ENCODE measurements around the gene ALDH18A1.
"Not testable (repeated sequence)": the region's sequence is repeated elsewhere in the genome, so short reads cannot be mapped to it uniquely, and the experiment has no call there.

Gene ALDH18A1

DNA sequence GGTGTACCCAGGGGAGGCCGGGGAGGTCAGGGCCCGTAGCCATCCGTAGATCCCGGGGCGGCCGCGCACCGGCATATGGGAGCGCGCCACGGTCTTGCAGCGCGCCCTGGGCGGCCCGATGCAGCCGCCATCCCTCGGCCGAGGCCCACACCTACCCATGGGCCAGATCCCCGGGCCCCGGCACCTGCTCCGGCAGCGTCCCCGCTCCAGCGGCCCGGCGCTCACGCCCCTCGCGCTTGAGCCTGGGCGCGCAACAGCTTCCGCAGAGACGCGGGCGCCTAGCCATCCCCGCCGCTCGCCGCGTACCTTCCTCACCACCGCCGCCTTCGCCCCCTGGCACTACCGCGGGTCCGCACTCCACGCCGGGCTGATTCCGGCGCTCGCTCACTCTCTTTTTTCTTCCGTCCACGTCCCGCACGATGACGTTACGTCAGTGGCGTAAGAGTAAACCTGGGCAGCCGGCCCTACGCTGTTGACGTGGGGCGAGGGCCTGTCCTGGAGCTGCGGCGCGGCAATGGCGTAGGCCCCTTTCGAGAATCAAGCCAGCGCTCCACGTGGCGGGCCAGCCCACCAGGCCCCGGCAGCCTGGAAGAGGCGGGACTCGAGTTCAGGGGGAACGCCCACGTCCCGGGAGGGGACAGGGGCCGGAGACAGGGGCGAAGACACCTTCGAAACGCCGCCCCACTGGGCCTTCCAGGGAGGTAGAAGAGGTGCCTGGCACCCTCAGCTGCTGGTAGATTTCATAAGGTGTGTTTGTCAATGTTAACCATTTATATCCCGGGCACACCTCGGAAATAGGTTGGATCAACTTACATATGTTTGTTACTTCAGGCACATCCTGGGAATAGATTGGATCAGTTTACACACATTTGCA lies at the start of gene ALDH18A1:
TSS of gene ALDH18A1 (minus strand) at position 421 of the 874 bp plus-strand sequence. CDS start 3,334 bp downstream, outside the sequence.
- peak; percentile 34 to 93 (median 83) for DNase-seq

DNA sequence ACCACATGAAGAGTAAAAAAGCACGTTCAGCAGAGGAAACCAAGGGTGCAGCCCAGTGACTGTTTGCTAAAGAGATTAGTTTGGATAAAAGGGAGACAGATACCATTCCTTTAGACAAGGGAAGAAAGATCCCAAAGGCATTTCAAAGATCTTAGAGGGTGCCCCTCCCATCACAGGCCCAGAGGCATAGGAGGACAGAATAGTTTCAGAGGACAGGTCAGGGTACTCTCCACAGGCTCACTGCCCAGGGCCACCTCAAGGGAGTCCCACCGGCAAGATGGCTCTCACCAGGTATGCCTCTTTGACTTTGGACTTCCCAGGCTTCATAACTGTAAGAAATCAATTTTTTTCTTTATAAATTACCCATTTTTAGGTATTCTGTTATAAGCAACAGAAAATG lies 41.9 kb upstream of the ALDH18A1 start:
- DNase-seq = no peak

DNA sequence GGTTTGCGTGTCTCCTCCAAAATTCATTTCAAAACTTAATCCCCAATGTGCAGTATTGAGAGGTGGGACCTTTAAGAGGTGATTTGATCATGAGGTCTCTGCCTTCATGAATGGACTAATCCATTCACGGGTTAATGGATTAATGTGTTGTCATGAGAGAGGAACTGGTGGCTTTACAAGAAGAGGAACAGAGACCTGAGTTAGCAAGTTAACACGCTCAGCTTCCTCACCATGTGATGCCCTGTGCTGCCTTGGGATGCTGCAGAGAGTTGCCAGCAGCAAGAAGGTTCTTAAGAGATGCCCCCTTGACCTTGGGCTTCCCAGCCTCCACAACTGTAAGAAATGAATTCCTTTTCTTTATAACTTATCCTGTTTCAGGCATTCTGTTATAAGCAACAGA lies 40.9 kb upstream of the ALDH18A1 start:
- peak in 15 of 58 donors; percentile 2 to 20 (median 8) for DNase-seq

DNA sequence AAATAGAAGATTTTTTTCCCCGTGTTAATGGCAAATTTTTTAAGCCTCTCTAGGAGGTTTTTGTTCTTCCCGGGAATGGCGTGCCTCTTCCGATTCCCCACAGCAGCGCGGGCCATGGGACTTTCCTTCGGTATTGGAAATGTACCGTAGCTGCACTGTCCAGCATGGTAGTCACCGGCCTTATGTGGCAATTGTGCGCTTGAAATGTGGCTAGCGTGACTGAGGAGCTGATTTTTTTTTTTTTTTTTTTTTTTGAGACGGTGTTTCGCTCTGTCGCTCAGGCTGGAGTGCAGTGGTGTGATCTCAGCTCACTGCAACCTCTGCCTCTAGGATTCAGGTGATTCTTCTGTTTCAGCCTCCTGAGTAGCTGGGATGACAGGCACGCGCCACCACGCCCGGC lies 38.2 kb upstream of the ALDH18A1 start:
- no peak for DNase-seq

DNA sequence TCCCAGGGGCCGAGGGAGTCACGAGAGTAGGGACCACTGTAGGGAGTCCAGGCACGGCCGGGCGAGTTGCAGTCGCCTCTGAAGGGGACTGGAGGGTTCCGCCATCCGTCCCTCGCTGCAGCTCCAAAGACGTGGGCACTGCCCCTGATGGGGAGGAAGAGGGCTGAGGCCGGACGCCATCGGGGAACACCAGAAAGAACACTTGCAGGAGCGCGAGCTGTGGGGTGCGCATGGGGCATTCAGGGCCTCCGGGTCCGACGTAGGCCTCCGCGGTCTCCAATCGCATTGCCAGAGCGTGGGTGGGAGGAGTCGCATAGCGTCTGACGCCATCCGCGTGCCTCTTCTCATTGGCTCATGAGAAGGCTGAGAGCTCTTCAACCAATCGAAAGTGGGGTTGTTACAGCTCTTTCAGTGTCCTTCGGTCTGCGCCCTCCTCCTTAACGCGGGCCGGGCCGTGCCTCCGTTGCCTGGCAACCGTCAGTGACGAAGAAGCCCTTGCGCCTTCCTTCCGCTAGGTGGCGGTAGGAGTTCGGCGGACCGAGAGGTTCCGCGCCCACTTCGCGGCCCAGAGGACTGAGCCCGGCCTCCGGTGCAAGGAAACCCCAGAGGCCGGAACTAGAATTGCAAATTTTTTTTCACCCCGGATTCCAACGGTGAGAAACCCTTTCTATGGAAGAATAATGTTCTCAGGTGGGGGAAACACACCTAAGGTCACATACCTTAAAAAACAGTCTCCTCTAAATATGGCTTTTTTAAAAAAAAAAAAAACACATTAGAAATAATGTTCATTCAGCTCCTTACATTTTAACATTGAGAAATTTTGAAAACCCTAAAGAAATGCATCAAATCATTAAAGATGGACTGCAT lies 37.4 kb upstream of the ALDH18A1 start, which contains the start of gene TCTN3:
TSS of gene TCTN3 (minus strand) at position 260 of the 867 bp plus-strand sequence. CDS start at position 232, 28 bp downstream.
- DNase-seq = peak; percentile 72 to 99 (median 97)

DNA sequence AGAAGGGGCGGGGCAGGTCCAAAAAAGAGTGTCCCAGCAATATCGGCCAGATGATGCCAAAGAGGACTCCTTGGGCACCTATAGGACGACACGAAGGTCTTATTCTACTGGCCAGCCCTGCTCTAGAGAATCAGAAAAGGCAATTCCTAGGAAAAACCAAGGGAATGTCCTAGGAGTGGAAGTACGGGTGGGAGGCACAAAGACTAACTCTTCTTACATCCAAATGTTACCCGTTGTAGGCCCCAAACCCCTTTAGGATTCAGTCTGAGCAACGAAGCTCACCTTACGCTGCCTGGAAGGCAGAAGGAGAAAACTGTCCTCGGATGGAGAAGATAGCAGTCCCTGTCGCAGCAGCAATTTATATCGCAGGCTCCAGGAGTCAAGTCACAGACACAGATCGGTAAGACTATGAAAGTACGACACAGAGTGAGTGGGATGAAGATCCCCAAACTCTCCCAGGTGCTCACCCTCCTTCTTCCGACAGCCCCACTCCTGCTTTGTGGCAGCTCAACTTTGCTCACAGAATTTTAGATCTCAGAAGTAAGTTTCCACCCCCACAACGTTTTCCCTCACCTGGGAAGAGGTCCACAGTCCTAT lies 36.7 kb upstream of the ALDH18A1 start:
- DNase-seq = no peak

DNA sequence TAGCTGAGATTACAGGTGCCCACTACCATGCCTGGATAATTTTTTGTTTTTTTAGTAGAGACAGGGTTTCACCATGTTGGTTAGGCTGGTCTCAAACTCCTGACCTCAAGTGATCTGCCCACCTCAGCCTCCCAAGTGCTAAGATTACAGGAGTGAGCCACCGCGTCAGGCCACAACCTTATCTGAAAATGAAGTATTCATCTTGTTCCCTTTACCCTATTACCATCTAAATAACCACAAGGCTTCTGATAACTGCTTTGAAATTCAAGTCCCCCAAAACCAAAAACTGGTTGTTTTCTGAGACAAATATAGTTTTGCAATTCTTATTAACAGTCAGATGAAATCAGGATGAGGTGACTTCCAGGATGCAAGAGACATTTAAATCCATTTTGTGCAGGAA lies 34.8 kb upstream of the ALDH18A1 start:
- no peak for DNase-seq

DNA sequence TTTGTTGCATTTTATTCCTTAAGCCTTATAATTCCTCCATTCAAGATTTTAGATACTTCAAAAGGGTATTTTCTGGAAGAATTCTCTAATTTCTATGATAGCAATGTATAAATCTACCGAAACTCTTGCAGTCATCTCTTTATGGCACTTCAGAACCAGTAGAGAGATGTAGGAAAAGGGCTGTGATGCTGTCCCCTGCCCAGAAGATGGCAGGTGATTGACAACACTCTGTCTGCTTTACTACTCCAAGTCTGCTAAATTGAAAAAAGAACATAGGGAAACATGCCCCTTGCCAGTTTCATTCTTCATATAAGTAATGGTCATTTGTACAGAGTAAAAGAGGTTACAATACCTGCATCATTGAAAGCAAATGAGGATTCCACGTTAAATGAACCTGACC lies 32.1 kb upstream of the ALDH18A1 start:
- DNase-seq = no peak

DNA sequence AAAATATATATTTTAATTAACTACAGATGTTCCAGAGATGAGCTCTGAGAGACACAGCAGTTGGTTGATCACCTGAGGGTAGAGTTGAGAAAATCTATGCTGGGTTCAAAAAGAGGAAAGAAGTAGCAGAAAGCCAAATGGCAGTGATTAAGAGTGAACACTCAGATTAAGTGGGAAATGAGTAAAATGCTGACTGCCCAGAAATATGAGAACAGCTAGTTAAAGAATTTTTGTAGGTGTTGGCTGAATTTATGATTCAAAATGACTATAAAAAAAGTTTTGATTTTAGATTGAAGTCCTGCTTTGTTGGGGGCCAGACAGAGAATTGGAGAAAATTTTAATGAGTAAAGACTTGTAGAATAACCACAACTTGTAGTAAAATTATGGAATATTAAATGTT lies 27.5 kb upstream of the ALDH18A1 start:
- no peak for DNase-seq

DNA sequence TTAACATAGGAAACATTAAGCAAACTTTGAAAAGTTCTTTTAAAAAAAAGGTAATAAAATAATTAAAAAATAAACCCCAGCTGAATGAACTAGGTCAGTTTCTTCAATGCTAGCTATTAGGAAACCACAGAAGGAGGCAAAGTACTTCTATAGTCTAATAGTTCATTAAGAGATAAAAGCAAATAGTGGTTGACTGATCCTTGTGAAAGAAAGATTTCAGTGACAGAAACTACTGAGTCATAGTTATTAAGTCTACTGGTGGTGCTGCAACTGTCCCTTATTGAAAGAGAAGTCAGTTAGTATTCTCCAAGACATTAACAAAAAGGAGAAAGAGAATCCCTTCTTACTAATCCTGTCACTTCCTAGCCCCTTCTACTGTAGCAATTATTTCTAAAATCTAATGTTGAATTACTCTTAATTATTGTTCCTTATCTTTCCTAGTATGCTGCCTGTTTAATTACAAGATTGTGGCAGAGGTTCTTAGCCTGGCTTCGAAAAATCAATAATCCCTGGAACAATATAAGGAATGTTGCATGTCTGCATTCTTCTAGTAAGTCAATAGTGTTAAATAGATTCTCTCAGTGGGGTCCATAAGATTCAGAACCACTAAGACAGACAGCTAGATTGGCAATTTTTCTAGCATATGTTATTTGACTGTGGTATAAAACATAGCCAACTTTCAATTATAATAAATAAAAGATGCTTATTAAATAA lies 19.0 kb upstream of the ALDH18A1 start:
- DNase-seq = no peak

DNA sequence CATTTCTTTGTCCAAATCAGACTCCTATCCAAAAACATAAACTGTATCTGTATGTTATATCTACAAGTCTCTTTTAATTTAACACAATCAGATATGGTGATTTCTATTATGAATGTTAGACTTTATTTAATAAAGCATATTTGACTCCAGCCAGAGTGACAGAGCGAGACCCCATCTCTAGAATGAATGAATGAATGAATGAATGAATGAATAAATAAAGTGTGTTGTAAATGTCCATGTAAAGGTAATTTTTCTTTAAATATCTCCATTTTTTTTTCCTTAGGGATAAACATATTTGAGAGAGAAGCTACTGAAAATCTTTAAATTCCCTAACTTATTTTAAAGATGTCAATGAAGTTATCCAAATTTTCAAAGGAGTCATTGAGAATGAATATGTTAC lies 18.1 kb upstream of the ALDH18A1 start:
- DNase-seq = no peak

DNA sequence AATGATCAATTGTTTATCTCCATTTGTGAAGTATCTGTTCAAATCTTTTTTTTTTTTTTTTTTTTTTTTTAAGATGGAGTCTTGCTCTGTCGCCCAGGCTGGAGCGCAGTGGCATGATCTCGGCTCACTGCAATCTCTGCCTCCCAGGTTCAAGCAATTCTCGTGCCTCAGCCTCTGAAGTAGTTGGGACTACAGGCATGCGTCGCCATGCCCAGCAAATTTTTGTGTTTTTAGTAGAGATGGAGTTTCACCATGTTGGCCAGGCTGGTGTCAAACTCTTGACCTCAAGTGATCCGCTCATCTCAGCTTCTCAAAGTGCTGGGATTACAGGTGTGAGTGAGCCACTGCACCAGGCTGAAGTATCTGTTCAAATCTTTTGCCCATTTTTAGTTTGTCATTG lies 16.1 kb upstream of the ALDH18A1 start:
- DNase-seq = not testable (repeated sequence)

DNA sequence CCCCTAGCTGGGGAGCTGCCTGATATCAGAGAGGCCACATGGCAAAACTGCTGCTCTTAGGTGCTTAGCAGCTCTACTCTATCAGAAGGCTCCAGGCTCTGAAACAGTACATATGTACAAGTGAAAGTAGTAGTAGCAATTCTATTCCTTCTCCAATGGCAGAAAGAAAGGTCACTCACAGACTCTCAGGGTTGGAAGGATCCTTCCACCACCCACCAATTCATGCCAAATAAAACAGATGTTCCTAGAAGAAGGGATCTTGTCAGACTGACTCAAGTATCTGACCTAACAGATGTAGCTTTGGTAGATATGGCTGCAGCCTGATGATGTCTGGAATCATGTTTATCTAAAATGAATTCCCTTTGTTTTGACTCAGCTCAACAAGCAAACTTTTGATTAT lies 8.0 kb upstream of the ALDH18A1 start:
- DNase-seq = no peak

DNA sequence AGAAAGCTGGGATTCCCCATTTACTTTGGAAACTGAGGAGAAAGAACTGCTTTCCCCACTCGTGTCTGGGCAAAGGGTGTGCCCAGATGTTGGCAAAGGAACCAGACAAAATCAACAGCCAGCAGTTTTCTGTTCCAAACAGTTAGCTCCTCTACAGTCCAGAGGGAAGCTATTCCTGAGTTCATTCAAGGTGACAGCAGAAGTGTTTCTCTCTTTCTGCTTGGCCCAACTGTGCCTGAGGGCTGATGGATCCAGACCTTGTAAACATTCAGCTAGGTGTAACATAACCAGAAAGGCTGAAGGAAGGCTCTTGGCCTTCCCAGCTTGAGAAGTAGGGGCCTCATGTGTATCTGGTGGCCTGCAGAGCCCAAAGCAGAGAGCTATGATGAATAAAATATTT lies 7.0 kb upstream of the ALDH18A1 start:
- no peak for DNase-seq

DNA sequence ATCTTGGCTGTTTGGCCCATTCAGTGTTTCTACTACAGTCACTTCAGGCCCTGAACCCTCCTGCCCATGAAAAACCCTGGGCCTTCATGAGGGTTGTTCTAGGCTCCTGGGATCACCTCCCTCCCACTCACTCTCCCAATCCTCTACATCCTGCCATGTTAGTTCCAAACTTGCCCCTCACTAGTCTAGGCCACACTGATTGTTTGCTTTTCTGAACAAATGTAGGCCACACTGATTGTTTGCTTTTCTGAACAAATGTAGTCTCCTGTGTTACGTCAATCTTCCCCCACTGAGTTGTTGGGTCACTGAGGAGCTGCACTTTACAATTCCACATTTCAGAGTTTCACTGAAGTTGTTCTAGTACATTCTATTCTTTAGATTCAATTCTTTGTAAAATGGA lies 5.3 kb upstream of the ALDH18A1 start:
- no peak for DNase-seq

DNA sequence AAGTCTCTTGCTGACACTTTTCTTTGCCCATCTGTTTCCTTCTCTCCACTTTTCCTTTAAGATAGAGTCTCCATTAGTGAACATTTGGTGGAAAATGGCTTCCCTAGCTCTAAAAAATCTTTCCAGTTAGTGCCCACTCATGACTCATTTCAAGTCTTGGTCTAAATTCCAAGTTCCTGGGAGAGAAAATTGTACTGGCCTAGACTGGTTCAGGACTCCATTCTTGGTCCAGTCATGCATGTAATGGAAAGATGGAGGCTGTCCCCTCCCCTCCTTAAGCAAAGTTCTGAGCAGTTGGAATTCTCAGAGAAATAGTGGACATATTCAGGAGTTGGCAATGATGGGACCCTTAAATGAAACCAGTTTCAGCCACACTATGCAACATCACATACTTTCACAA lies 3.8 kb upstream of the ALDH18A1 start:
- DNase-seq = no peak

DNA sequence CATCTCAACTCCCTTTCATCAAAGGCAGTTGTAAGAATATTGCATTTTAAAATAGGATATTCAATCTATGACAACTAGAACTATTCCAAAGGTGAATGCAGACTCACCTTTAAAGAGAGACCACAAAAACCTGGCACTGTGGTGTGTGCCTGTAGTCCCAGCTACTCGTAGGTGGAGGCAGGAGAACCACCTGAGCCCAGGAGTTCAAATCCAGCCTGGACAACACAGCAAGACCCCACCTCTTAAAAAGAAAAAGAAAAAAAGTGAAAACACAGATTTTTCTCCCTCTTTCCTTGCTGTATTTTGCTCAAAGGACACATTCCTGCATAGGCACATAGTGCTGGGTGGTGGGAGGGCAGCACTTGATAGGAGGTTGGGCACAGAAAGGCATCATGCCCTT lies 739 bp upstream of the ALDH18A1 start:
- DNase-seq = no peak

DNA sequence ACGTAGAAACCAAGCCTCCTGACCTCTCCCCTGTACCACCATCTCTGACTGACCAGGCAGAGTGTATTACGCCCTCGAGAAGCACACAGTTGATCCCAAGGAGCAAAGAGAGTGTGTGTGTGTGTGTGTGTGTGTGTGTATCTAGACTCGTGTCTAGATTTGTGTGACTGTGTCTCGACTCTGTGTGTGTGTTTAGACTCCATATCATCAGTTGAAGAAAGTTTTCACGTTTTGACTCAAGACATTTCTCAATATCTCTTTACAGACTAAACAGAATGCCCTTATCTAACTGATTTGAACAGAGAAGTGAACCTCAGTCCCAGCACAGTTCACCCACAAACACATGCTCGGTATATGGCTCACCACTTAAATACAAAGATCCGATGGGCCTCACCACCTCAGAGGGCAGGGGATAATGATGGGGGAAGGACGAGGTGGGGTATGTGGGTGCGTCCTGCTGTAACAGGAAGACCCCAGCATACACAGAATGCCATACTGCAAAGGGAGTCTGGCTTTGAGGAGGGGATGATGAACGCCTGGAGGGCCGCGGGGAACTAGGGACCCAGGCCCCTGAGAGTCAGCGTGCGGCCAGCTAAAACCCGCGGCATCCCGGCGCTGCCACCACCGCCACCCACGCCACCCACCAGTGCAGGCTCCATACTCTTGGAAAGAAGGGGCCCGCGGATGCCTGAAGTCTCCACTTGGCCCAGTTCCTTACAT lies 780 bp downstream of the ALDH18A1 start:
- peak in 6 of 58 donors; percentile 6 to 45 (median 32) for DNase-seq

DNA sequence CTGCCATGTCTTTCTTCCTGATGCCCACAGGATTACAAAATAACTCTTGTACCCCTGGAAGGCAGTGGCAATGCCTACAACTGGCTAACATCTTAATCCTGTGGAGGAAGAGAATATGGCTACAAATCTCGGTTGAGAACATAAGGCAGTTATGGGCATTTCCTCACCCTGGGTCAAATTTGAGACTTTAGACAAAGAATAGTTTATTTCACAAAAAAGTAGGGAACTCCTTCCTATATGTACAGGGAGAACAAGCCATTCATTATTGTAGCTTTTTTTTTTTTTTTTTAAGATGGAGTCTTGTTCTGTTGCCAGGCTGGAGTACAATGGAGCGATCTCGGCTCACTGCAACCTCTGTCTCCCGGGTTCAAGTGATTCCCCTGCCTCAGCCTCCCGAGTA lies 2.6 kb downstream of the ALDH18A1 start:
- no peak for DNase-seq

DNA sequence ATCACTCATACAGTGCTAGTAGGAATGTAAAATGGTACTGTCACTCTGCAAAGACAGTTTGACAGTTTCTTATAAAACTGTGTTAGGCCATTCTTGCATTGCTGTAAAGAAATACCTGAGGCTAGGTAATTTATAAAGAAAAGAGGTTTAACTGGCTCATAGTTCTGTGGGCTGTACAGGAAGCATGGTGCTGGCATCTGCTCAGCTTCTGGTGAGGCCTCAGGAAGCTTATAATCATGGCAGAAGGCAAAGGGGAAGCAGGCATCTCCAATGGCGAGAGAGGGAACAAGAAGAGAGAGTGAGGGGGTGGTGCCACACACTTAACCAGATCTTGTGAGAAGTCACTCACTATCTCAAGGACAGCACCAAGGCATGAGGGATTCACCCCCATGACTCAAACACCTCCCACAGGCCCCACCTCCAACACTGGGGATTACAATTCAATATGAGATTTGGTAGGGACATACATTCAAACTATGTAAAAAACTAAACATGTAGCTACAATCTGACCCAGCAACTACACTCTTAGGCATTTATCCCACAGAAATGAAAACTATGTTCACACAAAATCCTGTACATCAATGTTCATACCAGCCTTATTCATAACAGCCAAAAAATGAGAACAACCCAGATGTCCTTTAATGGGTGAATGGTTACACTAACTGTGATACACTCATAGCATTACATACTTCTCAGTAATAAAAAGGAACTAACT lies 5.0 kb downstream of the ALDH18A1 start:
- no peak for DNase-seq

Measured in anterior cingulate cortex (tissue), 58 donors.